Activated CD4-positive, alpha-beta T cell treated with anti-CD3 and anti-CD28 coated beads for 1 hour (primary cell): Measurements from ENCODE around the gene PGK1.
"Not testable (repeated sequence)": the region's sequence is repeated elsewhere in the genome, so short reads cannot be mapped to it uniquely, and the experiment has no call there.

ENCODE experiments used
- DNase-seq: peaks from one replicate; pipeline ENCODE4 v3.0.0-alpha.2; 2020

The PGK1 gene

DNA sequence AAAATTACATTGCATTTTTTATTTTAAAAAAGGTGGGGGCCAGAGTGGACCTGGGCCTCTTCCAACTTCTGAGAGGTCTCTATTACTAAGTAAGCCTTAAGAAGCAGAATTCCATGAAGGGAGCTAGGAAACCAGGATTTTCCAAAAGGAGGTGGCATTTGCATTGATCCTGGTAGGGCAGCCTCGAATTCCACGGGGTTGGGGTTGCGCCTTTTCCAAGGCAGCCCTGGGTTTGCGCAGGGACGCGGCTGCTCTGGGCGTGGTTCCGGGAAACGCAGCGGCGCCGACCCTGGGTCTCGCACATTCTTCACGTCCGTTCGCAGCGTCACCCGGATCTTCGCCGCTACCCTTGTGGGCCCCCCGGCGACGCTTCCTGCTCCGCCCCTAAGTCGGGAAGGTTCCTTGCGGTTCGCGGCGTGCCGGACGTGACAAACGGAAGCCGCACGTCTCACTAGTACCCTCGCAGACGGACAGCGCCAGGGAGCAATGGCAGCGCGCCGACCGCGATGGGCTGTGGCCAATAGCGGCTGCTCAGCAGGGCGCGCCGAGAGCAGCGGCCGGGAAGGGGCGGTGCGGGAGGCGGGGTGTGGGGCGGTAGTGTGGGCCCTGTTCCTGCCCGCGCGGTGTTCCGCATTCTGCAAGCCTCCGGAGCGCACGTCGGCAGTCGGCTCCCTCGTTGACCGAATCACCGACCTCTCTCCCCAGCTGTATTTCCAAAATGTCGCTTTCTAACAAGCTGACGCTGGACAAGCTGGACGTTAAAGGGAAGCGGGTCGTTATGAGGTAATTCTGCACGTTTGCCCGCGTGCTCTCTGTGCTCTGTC is at the start of gene PGK1:
TSS of gene PGK1 (plus strand) at position 626 of the 824 bp plus-strand sequence. CDS start at position 719, 93 bp downstream.
- peak; percentile 86 for DNase-seq

DNA sequence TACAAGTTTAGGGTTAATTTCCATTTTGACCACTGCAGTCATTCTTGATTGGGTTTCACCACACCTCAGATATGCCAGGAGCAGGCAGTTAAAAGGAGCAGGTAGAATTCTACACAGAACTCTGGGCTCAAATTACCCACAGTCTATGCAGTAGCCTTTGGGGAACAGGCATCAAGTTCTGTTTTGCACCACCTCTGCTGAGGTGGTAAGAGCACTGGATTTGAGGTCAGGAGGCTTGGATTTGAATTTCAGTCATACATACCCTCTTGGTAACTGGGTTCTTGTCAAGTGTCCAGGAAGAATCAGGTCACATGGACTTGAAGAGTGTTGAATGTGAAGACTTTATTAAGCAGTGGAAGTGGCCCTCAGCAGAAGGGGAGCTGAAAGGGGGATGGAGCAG is 40.4 kb upstream of the PGK1 start:
- DNase-seq = no peak

DNA sequence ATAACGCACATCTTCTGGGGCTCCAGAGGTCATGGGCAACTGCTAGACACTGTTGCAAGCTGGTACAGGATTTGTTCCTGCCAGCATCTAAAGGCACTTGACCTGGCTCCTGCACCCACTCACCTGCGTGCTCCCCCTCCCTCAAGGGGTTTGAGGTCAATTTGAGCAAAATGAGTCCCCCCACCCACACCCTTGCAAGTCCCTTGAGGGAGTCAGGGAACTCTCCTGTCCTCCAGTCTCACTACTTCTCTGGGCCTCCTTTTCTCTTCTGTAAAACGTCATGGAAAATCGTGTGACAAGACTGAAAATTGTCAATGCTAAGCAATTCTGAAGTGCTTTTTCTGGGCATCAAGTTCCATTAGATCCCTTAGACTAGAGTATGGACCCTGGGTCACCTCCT is 39.9 kb upstream of the PGK1 start:
- DNase-seq = no peak

DNA sequence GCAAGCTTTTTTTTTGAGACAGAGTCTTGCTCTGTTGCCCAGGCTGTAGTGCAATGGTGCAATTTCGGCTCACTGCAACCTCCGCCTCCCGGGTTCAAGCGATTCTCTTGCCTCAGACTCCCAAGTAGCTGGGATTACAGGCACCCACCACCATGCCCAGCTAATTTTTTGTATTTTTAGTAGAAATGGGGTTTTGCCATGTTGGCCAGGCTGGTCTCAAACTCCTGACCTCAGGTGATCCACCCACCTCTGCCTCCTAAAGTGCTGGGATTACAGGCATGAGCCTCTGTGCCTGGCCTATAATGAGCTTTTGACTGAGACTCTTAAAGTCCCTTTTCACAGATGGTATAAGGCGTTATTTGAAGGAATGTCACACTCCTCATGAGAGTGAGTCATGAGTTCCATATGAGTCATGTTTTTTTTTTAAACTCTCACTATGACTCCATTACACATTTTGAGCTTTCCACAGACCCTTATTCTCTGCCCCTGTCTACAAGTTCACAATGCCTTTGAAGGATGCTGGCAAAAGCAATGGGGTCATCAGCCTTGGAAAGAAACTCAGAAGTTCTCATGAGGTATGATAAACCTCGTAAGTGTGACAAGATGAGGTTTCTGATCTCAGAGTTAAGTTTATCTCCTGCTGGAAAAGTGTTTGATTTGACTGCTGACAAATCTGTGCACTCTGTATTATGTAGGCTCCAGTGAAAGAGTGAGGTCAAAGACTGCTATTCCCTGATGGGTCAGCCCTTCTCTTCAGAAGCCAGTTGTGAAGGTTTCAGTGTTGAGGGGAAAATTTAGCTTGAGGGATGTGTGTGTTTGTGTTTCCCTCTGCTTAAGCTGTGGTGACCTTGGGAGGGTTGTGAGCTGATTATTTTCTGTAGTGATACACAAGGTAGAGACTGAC is 39.1 kb upstream of the PGK1 start:
- not testable (repeated sequence) for DNase-seq

GRCh38 chrX:78066110-78066509 is 37.9 kb upstream of the PGK1 start:
- DNase-seq = no peak

DNA sequence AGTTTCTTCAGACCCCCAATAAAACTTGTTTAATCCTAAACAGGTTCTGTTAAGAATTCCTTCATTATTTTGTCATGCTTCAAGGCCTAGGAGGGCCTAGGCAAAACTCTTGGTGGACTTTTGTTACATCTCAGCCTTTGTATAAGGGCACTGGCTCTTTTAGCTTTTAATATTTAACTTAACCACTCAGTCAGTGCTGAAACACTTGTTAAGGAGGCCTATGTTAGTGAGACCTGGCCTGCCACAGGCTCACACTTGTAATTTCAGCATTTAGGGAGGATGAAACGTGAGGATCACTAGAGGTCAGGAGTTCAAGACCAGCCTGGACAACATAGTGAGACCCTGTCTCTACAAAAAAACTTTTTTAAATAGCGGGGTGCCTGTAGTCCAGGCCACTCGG is 32.7 kb upstream of the PGK1 start:
- DNase-seq = no peak

GRCh38 chrX:78073147-78074077 is 30.6 kb upstream of the PGK1 start:
- peak; percentile 8 for DNase-seq

DNA sequence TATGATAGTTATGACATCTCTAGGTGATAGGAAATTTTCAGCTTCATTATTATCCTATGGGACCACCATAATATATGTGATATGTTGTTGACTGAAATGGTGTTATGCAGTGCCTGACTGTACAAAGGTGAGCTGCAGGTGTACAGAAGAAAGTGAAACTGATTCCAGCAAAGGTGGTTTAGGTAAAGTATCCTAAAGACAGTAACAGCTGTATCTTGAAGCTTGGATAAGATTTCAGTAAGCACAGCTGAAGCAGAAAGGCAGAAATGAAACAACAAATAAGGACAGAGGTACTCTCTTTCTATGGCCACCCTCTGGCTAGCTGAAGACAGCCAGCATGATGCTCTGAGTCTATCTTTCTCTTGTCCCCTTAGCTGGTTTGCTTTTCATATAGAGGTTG is 30.0 kb upstream of the PGK1 start:
- DNase-seq = no peak

GRCh38 chrX:78075787-78076389 is 28.2 kb upstream of the PGK1 start:
- no peak for DNase-seq

DNA sequence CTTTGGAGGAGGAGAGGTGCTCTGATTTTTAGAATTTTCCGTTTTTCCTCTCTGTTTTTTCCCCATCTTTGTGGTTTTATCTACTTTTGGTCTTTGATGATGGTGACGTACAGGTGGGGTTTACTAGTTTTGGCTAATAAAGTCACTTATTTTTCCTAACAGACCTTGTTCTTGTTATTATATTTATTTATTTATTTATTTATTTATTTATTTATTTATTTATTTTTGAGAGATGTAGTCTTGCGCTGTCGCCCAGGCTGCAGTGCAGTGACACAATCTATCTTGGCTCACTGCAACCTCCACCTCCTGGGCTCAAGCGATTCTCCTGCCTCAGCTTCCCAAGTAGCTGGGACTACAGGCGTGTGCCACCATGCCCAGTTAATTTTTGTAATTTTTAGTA is 22.6 kb upstream of the PGK1 start:
- DNase-seq = not testable (repeated sequence)

- no peak for DNase-seq
These were observed 11.8 kb upstream of the PGK1 start for GRCh38 chrX:78092296-78092695.

- no peak for DNase-seq
These were observed 5.9 kb upstream of the PGK1 start for GRCh38 chrX:78098108-78098507.

DNA sequence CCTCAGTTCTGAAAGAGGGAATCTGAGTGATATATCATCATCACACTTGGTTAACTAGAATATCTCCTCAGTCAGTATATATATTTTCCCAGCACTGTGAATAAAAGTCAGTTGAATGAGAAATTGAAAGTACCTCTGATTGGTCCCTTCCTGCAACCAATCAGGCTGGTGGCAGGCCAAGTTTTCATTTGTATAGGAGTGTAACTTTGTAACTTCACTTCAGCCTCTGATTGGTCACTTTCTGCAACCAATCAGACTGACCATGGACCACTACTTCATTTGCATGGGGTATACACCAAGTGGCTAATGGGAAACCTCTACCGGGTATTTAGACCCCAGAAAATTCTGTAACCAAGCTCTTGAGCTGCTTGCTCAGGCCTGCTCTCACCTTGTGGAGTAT is 2.0 kb upstream of the PGK1 start:
- no peak for DNase-seq

- no peak for DNase-seq
These were observed 936 bp upstream of the PGK1 start for GRCh38 chrX:78103001-78103622.

DNA sequence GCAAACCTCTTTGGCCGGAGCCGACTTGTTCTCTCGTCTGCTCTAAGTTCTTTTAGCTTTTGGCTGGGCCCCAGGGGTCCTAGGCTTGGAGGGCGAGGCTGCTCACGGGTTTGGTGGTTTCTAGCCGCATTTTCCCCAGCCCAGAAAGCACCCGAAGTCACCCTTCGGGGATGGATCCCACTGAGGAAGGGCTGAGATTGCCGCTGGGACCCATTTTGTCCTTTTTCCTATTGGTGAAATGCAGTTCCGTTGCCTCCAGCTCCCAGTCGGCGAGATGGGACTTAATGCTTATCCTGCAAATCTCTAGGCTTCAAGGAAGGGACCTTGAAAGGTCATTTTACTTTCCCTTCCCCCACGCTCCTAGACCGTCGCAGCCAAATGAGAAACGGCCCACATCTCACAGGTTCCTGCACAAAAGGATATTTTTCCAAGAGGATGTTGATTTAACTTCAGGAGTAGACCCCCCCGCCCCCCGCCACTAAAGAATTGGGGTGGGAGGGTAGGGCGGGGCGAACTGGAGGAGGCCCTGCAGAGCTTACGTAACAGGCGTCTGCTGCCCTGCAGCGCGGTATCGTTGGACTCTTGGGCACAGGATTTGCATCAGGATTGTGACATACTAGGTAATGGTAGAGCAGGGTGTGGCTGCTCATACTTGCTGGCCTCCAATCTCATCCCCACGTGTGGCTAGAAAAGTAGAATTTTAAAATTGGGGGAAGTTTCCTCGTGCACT is 564 bp downstream of the PGK1 start:
- DNase-seq = no peak

DNA sequence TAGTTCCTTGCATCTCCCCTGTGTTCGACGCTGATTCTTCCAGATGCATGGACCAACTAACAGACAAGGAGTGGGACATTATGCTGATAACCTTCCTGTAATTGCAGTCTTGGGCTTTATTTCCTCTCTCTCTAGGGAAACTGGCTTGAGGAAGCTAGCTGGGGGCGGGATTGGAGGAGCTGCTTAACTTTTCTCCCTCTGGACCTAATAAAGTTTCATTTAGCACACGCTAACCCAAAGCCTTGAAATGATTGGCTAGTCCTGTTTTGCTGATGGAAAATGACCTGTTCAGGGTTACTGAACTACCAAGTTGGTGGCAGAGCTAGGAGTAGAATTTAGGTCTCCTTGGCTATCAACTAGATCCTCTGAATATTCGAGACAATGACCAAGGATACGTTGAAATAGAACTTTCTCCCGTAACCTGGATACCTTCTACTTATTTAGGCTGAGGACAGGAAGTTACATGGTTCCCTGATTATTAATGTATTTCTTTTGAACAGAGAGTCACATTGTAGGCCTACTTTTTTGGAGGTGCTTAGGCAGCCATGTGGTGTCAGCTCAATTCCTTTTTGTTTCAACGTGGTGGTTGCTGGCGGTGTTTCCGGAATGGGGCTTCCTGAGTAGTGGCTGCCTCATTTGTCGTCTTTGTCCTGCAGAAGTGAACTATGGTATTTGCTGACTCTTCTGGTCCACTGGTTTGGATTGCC is 2.0 kb downstream of the PGK1 start:
- DNase-seq = no peak

DNA sequence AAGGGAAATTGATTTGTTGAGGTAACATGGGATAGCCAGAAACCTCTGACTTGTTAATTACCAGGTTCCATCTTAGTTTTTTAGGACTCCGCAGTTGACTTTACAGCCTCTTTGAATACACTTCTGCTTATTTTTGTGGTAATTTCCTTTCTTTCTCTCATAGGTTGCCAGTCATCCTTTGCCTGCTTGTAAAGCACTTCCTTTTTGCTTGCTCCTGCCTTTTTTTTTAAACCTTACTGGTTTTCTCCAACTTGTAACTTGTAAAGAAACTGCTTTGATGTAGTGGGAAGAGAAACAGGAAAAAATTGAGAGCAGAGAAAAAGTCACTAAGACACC is 2.6 kb downstream of the PGK1 start:
- no peak for DNase-seq

GRCh38 chrX:78109458-78109857 is 5.4 kb downstream of the PGK1 start:
- DNase-seq = no peak

- DNase-seq = no peak
These were observed 7.3 kb downstream of the PGK1 start for GRCh38 chrX:78111140-78111931.

DNA sequence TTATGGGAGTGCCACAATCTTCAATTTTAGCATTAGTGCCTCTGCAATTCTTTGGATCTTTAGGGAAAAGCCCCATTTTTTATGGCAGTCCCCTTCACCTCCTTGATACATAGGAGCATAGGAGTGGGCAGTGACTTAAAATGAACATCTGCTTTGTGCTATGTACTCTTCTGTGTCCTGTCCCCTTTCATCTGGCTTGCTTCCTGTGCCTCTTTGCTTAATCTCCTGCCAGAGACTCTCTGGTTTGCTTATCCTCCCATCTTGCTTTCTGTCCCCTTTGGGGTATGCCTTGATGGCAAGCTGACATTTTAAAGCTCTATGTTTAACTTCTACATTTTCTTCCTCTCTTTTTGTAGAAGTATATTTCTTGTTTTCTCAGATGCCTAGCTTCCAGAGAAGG is 12.3 kb downstream of the PGK1 start:
- DNase-seq = no peak
